HG03280 (cell line): ENCODE measurements around the gene CALR.
"Not testable (repeated sequence)": the region's sequence is repeated elsewhere in the genome, so short reads cannot be mapped to it uniquely, and the experiment has no call there.

Experiments
- ATAC-seq: cut with Tn5 transposase; IDR thresholded peaks from one replicate; pipeline ENCODE4 v1.9.1; 2021; ENCODE audit warnings: mild to moderate bottlenecking, moderate library complexity; ENCODE audit not compliant: unreplicated experiment

Gene CALR

DNA sequence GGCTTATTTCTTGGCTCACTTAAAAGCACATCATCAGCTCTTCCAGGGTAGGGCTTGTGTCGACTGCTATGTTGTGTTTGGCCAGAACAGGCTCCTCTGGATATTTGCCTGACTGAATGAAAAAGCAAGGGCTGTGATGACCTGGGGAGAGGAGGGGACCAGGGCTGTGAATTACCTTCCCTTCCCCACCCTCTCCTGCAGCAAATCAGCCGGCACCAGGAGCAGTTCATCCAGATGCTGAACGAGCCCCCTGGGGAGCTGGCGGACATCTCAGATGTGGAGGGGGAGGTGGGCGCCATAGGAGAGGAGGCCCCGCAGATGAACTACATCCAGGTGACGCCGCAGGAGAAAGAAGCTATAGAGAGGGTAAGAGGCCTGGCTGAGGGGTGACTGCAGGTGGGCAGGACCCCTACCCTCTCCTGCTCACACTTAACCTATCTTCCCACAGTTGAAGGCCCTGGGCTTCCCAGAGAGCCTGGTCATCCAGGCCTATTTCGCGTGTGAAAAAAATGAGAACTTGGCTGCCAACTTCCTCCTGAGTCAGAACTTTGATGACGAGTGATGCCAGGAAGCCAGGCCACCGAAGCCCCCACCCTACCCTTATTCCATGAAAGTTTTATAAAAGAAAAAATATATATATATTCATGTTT lies 14.2 kb downstream of the CALR start:
- no peak for ATAC-seq

DNA sequence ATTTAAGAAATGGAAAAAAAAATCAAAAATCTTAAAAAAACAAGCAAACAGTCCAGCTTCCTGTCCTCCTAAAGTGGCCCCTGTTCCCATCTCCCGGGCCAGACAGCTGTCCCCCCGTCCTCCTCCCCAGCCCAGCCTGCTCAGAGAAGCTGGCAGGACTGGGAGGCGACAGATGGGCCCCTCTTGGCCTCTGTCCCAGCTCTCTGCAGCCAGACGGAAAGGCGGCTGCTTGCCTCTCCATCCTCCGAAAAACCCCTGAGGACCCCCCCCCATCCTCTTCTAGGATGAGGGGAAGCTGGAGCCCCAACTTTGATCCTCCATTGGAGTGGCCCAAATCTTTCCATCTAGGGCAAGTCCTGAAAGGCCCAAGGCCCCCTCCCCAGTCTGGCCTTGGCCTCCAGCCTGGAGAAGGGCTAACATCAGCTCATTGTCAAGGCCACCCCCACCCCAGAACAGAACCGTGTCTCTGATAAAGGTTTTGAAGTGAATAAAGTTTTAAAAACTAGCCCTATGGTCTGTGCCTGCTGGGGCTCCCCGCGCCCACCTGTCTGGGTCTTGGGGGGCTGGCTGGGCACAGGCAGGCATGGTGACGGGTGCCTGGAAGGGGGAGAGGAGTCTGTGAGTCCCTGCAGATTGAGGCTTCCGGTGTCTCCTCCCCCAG lies 14.9 kb downstream of the CALR start:
- no peak for ATAC-seq

GRCh38 chr19:12953799-12954611 lies 15.6 kb downstream of the CALR start:
- no peak for ATAC-seq

- ATAC-seq: no peak
Observed at GRCh38 chr19:12954612-12954962, 16.2 kb downstream of the CALR start.

DNA sequence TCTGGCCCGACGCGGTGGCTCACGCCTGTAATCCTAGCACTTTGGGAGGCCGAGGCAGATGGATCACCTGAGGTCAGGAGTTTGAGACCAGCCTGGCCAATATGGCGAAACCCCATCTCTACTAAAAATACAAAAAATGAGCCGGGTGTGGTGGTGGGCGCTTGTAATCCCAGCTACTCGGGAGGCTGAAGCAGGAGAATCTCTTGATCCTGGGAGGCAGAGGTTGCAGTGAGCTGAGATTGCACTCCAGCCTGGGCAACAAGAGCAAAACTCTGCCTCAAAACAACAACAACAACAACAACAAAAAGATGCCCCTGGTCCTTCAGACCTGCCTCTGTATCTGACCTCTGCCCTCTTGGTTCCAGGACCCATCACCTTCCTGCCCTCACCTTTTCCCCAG lies 17.2 kb downstream of the CALR start:
- ATAC-seq: not testable (repeated sequence)

GRCh38 chr19:12955996-12956395 lies 17.6 kb downstream of the CALR start:
- no peak for ATAC-seq

DNA sequence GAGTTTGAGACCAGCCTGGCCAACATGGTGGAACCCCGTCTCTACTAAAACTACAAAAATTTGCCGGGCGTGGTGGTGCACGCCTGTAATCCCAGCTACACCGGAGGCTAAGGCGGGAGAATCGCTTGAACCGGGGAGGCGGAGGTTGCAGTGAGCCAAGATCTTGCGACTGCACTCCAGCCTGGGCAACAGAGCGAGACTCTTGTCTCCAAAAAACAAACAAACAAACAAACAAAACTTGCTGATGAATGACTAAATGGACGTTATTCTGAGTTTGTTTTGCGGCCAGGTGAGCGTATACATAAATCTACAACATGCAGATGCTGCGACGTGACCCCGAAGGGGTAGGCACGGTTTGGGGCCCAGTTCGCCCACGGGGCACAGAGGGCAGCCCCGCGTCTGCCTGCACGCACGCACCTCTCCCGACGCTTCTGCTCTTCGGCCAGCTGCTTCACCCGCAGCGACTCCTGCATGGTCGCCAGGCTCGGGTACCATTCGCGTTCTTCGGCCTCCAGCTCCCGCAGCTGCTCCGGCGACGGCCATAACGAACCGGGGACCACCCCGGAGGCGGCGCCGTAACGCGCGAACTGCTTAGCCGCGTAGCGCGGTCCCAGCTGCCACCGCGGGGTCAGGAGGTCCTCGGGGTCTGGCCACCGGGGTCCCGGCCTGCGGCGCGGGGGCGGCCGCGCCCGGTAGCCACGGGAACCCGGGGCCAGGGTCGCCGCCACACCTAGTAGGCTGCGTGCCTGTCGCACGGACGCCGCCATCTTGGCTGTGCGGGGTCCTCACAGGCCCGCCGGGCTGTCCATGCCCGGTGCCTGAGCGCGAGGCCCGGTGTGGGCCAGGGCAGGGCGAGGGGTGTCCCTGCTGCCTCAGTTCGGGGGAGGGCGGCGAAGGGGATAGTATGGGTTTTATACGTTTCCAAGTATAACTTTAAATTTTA lies 18.3 kb downstream of the CALR start, which contains the start of gene GADD45GIP1:
Gene GADD45GIP1, minus strand, starts transcription at position 778 of the 943 bp plus-strand sequence. Its CDS starts 11 bp downstream, at position 767.
- peak; percentile 76 for ATAC-seq

DNA sequence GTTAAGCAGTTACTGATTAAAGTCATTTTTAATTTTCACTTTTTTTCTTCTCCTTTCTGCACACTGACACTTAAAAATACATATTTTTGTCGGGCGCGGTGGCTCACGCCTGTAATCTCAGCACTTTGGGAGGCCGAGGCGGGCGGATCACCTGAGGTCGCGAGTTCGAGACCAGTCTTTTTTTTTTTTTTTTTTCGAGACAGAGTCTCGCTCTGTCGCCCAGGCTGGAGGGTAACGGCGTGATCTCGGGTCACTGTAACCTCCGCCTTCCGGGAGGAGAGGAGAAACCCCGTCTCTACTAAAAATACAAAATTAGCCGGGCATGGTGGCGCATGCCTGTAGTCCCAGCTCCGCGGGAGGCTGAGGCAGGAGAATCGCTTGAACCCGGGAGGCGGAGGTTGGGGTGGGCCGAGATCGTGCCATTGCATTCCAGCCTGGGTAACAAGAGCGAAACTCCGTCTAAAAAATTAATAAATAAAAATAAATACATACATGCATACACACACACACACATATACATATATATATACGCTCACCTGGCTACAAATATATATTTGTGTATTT lies 19.1 kb downstream of the CALR start:
- peak; percentile 8 for ATAC-seq

DNA sequence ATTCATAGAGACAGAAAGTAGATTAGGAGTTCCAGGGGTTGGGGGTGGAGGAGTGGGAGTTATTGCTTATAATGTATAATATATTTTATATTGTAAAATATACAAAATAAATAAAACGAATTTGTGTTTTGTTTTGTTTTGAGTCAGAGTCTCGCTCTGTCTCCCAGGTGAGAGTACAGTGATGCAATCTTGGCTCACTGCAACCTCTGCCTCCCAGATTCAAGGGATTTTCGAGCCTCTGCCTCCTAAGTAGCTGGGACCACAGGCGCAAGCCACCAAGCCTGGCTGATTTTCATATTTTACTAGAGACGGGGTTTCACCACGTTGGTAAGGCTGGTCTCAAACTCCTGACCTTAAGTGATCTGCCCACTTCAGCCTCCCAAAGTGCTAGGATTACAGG lies 21.1 kb downstream of the CALR start:
- ATAC-seq: no peak

GRCh38 chr19:12965017-12965811 lies 26.8 kb downstream of the CALR start:
- ATAC-seq: peak; percentile 81

GRCh38 chr19:12965812-12966135 lies 27.4 kb downstream of the CALR start:
- ATAC-seq: no peak

- ATAC-seq: no peak
Observed at GRCh38 chr19:12967907-12968306, 29.5 kb downstream of the CALR start.

- no peak for ATAC-seq
Observed at GRCh38 chr19:12969292-12969988, 31.0 kb downstream of the CALR start, which contains the start of gene DAND5. DAND5 (plus strand) TSS chr19:12969576; CDS start chr19:12969661, 85 bp downstream.

DNA sequence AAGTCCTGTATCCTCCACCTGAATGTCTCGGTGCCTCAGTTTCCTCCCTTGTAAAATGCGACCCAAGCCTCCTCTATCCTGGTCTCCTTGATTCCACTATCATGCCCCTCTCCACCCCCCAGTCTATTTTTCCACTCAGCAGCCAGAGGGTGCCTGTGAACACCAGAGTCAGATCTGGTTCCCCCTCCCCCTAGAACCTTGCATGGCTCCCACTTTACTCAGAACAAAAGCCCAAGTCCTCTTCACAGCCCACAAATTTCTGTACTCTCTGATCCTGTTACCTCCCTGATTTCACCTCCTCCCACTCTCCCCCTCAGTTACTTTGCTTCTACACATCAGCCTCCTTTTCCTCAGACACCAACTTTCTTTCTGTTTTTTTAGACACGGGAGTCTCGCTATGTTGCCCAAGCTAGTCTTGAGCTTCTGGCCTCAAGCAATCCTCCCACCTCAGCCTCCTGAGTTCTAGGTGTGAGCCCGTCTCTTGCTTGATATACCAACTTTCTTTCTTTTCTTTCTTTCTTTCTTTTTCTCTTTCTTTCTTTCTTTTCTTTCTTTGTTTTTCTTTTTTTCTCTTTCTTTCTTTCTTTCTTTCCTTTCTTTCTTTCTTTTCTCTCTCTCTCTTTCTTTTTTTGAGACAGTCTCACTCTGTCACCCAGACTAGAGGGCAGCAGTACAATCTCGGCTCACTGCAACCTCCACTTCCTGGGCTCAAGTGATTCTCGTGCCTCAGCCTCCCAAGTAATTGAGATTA lies 31.8 kb downstream of the CALR start:
- ATAC-seq: no peak

GRCh38 chr19:12973236-12973635 lies 34.8 kb downstream of the CALR start:
- no peak for ATAC-seq

DNA sequence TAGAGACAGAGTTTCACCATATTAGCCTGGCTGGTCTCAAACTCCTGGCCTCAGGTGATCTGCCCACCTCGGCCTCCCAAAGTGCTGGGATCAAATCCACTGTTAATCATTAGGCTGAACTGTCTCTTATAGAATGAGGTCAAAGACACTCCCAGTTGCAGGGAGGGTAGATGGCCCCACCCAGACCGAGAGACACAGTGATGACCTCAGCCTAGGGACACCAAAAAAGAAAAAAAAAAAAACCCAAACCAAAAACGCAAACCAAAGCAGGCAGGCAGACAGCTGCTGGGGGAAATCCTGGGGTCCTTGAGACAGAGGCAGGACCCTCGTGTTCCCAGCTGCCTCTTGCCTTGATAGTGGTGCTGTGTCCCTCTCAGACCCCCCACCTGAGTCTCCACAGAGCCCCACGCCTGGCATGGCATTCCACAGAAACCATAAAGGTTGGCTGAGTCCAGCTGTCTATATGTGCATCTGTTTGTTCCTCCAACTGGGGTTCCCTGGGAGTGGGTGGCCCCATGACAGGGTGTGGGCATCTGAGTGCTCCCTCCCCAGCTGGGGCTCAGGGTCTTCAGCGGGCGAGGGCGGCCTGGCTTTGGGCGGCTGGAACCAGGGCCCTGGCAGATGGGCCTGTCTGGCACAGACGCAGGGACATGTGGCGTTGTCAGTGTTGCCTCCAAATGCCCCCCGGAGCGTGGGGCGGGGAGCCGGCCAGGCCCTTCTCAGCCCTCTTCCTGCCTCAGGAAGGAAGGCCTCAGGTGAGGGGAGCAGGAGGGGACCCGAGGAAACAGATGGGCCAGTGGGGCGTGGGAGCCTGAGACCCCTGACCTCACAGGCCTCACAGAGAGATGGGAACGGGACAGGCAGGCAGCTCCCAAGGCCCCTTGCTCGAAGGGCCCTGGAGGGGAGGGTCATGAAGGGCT lies 36.2 kb downstream of the CALR start:
- ATAC-seq: no peak

DNA sequence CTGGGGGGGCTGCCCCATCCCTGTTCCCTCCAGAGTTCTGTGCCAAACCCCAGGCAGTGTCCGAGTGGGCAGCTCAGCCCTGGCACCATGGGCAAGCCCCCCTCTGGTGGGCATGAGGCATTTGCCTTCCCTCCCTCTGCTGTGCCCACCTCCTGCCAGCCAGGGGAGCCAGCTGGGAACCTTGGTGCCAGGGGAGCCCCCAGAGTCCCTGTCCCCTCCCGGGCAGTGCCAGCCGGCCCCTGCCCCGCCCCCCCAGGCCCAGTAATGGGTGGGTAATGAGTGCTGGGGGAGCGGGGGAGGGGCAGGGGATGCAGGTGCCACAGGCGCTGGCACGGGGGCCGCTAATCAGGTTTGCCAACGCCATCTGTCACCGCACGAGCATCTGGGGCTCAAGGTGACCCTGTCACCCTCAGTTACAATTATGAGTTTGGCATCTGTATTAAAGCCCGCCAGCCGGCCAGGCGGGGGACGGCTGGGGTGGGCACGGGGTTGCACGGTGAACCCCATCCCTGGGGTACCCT lies 36.9 kb downstream of the CALR start:
- no peak for ATAC-seq
